Esophagus (tissue), 2 donors: ENCODE results near the gene KRT8. TPM values are rescaled to one million over a fixed set of nuclear protein-coding genes. Genes with fewer than 3 reads are reported as not detected.
A peak's percentile ranks its signal among the peaks of the same experiment; 100 is the strongest.

ENCODE experiments used
- H3K27ac ChIP-seq, 2 donors: one replicate each; pipeline ENCODE4 v1.5.1; 2013; ENCODE audit warnings: low read depth in 2 of 2, mild to moderate bottlenecking in 2 of 2, inconsistent platforms in 1 of 2, low read length in 1 of 2, moderate library complexity in 1 of 2
- H3K27me3 ChIP-seq, 2 donors: one replicate each; pipeline ENCODE4 v1.6.1; 2013; ENCODE audit warnings: low read length in 2 of 2, control low read depth in 1 of 2, mild to moderate bottlenecking in 1 of 2; ENCODE audit not compliant: insufficient read depth in 2 of 2, control insufficient read depth in 1 of 2
- H3K36me3 ChIP-seq, 2 donors: one replicate each; pipeline ENCODE4 v1.6.1; 2013; ENCODE audit warnings: low read length in 1 of 2; ENCODE audit not compliant: control insufficient read depth in 2 of 2, insufficient read depth in 2 of 2
- H3K4me1 ChIP-seq, 2 donors: one replicate each; pipeline ENCODE4 v1.6.1; 2013; ENCODE audit warnings: low read length in 1 of 2; ENCODE audit not compliant: control insufficient read depth in 2 of 2, insufficient read depth in 2 of 2
- H3K4me3 ChIP-seq, 2 donors: one replicate each; pipeline ENCODE4 v1.5.1; 2013; ENCODE audit warnings: low read length in 2 of 2, mild to moderate bottlenecking in 2 of 2, low read depth in 1 of 2, moderate library complexity in 1 of 2
- H3K9me3 ChIP-seq, 2 donors: one replicate each; pipeline ENCODE4 v1.6.1; 2013; ENCODE audit warnings: mild to moderate bottlenecking in 2 of 2, low read depth in 1 of 2, low read length in 1 of 2, moderate library complexity in 1 of 2; ENCODE audit not compliant: control insufficient read depth in 2 of 2, insufficient read depth in 1 of 2
- WGBS, 2 donors: extraction: QIAGEN DNeasy Blood & Tissue Kit; methylation state at CpG; one replicate each; pipeline ENCODE4 v1.1.7; 2013; 5-methylcytosine and 5-hydroxymethylcytosine counted together
- polyA plus RNA-seq, 2 donors: library from polyadenylated mRNA; stranded (reverse); fragments of 200-250 nt; gene quantifications; one replicate each; pipeline ENCODE4 v1.2.3, GENCODE V29; 2013
- donor health status: healthy with polysubstance abuse.
- donor health status: Bipolar disorder and iron deficiency.

The KRT8 gene
- polyA plus RNA-seq, 2 donors, result 38.7 to 105 TPM

DNA sequence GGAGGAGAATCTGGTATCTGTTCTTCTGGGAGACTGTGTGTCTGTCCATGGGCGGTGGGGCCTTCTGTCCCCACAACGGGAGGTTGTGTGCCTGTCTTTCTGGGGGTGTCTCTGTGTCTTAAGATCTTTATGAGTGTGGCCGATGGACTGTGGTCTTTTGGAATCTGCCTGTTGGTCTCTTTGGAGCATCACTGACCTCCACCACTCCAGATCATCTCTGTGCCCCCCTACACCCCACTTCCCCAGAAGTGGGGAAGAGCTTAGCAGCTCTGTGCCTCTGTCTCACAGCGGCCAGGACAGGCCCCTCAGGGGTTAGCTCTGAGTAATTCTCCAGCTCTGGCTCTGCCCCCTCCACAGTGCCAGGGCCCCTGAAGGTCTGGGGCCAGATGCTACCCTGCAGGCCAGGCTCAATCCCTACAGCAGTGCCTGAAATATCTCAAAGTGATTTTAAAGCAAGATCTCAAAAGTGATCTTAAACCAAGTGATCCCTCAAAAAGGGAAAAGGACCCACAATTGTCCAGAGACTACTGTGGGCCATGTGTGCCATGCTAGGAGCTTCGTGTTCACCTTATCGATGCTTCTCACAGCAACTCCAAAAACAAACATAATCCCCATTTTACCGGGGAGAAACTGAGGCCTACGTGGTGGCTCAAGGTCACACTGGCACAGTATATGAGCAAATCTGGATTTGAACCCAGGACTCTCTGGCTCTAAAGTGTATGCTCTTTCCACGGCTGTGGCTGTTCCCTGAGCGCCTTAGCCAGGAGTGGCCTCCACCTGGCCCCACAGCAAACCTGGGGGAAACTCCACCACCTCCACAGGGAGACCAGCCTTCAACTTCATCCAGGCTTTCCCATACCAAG is 30.1 kb downstream of the KRT8 start:
- H3K4me3 ChIP-seq, result peak overlapping the region; percentile 18 to 40
- WGBS, 2 donors, result 57 to 63% methylated on average over 10 of the region's 10 CpGs
- no peaks in the 10 kb centered on the region for H3K9me3 ChIP-seq
- no peaks in the 10 kb centered on the region for H3K36me3 ChIP-seq
- H3K27me3 ChIP-seq, result no peaks in the 10 kb centered on the region
- H3K27ac ChIP-seq, result peak overlapping the region; percentile 97 to 100
- peaks cover 5 to 54% of the 10 kb centered on the region in 2 donors for H3K4me1 ChIP-seq

DNA sequence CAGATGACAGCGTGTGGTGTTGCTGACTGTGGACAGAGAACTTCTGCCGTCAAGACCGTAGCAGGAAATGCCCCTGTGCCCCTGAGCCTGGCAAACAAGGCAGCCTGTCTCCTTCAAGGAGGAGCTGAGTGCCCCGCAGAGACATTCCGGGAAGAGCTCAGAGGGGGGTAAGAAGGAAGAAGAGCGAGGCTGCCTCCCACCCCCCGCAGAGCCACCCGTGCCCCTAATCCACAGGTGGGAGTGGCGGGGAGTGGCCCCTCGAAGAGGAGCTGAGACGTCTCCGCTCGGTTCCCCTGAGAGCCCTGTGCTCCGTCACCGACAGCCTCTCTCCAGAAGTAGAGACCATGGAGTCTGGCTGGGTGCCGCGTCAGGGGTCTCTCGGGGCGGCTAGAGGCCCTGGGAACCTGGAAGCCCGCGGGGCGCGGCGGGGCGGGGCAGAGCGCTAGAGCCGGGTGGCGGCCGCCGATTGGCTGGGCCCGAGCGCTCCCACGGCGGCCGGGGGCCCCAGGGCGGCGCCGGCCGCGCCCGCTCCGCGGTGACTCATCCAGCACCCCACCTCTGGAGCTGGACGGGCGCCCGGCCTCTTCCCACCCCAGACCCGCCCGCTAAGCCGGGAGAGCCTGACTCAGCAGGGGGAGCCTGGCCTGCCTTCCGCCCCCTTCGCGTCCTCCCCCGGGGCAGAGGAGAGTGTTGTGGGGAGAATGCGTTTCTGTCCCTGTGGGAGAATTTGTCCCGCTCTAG is 30.9 kb downstream of the KRT8 start:
- 1 to 3% methylated on average over 38 to 55 of the region's 55 CpGs for WGBS, 2 donors
- Histone ChIP-seq H3K9me3 (no peaks in the 10 kb centered on the region), H3K27ac (peak overlapping the region; percentile 100), H3K27me3 (no peaks in the 10 kb centered on the region), H3K4me3 (peak overlapping the region; percentile 18 to 40), H3K36me3 (no peaks in the 10 kb centered on the region), H3K4me1 (peaks cover 5 to 55% of the 10 kb centered on the region in 2 donors)

DNA sequence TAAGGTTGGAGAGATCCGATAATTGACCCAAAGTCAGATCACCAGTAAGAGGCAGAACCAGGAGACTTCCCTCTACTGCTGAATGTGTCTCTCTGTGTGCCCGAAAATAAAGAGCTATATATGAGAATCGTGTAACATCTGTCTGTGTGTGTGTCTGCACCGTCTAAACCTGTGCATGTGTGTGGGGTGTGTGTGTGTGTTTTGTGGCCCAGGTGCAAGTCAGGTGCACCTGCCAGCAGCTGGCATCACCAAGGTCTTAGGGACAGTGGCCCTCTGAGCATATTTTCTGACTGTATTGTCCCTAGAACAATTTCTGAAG is 31.4 kb downstream of the KRT8 start:
- peak overlapping the region; percentile 18 to 40 for H3K4me3 ChIP-seq
- H3K27ac ChIP-seq, result peak overlapping the region; percentile 100
- WGBS, 2 donors, result 39 to 40% methylated on average over 4 of the region's 4 CpGs
- no peaks in the 10 kb centered on the region for H3K27me3 ChIP-seq
- H3K36me3 ChIP-seq, result no peaks in the 10 kb centered on the region
- no peaks in the 10 kb centered on the region for H3K9me3 ChIP-seq
- H3K4me1 ChIP-seq, result peaks cover 7 to 54% of the 10 kb centered on the region in 2 donors

DNA sequence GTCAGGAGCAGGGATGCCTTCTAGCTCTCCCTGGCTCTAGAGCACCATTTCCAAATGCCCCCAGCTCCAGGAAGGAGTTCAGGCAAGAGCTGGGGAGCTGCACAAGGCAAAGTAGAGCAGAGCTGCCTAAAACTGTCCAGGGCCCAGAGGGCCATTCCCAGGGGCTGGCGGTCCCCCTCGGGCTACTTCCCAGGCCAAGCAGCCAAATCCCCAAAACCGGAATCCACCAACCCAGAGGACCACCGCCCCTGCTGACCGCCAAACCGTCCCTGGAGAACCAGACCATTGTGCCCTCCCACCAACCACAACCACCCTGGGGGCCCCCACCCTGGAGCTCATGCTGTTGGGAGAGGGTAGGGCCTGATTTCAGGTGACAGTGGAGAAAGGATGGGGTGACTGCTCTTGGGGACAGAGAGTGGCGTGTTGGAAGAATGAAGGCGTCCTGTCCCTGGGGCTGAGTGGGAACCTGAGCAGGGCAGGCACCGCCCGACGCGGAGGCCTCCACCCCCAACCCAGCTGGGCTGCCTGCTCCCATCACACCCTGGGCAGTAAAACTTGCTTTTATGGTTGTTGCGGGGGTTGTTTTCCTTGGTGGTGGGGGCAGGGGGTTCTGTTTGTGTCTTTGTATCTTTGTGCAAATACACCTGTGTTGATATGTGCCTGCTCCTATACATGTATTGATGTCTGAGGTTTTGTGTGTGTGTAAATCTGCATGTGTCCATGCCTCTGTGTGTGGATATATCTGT is 32.1 kb downstream of the KRT8 start:
- WGBS, 2 donors, result 69 to 80% methylated on average over 13 of the region's 13 CpGs
- Histone ChIP-seq H3K27ac (peak overlapping the region; percentile 100), H3K36me3 (no peaks in the 10 kb centered on the region), H3K4me1 (peaks cover 9 to 52% of the 10 kb centered on the region in 2 donors), H3K9me3 (no peaks in the 10 kb centered on the region), H3K4me3 (peak overlapping the region in 1 of 2 donors; percentile 5), H3K27me3 (no peaks in the 10 kb centered on the region)

DNA sequence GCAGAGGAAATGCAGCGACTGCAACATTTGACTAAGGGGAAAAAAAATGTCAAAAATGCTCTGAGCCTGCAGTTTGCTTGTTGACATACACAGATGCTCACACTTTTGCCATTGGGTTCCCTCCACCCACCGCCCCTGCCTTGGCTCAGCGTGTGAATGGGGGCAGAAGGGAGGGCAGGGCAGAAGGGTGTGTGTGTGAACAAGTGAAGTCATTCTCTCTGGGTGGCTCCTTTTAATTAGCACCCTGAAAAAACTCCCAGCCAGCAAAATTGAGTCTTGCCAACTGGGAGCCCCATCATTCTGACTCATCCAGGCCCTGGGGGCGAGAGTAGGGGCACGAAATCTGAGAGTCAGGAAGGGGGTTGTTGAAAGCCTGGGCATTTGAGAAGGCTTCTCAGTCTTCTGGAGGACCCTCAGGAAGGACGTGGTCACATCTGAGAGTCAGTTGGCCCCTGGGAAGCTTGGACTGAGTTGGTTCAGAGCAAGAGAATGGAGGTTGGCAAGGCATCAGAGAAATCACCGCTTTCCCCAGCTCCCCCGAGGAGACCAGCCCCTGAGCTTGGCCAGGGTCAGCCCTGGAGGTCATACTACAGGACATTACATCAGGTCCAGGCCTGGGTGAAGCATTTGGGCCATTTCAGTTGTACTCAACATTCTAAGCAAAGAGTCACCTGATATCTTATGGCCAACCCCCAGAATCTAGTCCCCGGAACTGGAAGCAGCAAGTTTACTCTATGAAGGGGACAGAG is 33.4 kb downstream of the KRT8 start:
- 29 to 45% methylated on average over 9 of the region's 9 CpGs for WGBS, 2 donors
- no peaks in the 10 kb centered on the region for H3K27me3 ChIP-seq
- H3K9me3 ChIP-seq, result no peaks in the 10 kb centered on the region
- H3K36me3 ChIP-seq, result no peaks in the 10 kb centered on the region
- H3K27ac ChIP-seq, result peak overlapping the region; percentile 100
- peak overlapping the region in 1 of 2 donors; percentile 16 for H3K4me3 ChIP-seq
- H3K4me1 ChIP-seq, result peaks cover 12 to 48% of the 10 kb centered on the region in 2 donors

DNA sequence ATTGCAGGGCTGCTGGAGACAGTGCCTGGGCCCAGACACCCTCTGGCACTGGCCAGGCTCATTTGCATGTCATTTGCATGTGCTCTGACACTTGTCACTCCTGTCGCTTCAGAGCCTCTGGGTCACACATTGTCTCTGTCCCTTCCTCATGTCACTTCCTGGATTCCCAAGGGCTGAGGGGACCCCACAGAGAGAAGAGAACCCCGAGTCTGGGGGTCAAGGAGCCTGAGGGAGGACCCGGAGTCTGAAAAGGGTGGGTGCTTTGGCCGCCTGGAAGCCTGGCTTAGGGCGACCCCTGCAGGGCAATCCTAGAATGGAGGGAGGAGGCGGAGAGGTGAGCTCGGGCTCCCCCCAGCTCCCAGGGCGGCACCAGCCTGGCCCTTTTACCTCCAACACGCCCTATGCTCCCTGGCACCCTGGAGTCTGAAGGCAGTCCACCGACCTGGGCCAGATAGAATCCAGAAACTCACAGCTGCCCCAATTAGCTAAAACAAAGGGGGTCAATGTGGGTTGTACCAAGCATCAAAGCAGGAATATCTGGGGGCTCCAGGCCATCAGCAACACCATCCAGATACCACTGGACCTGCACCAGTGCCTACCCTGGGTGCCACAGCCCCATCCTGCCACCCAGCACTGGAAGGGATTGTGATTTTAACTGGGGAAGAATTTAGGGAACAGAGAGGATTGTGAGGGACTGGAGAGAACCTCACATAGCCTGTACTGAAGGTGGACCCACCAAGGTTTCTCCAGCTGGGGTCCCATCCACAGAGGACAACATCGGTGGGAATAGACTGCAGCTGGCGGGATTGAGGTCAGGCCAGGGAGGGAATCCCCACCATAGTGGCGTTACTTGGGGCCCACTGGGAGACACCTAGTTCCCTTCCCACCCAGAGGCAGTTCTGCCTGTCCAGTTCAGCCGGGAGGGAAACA is 34.2 kb downstream of the KRT8 start:
- Histone ChIP-seq H3K27ac (peak overlapping the region; percentile 100), H3K4me1 (peaks cover 12 to 43% of the 10 kb centered on the region in 2 donors), H3K36me3 (no peaks in the 10 kb centered on the region), H3K4me3 (peak overlapping the region in 1 of 2 donors; percentile 16), H3K9me3 (no peaks in the 10 kb centered on the region), H3K27me3 (no peaks in the 10 kb centered on the region)
- WGBS, 2 donors, result 33 to 37% methylated on average over 14 of the region's 14 CpGs

DNA sequence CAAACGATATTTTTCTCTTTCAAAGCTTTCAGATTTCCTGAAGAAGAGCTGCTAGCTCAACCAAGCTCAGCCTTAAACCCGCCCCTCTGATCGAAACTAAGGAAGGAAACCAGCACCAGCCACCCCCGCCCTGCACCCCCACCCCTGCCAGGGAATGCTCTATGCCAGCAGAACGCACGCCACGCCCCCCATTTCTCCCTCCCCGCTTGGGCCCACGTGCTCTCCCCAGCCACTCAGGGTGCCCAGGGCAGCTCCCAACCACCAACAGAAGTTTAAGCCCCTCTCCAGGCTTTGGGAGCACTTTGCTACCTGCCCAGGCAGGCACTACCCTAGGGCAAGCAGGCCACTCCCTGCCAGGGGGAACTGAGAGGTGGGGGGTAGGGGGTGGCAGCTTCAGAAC is 37.2 kb downstream of the KRT8 start:
- Histone ChIP-seq H3K4me1 (peaks cover 8 to 30% of the 10 kb centered on the region in 2 donors), H3K9me3 (no peaks in the 10 kb centered on the region), H3K27ac (peak overlapping the region; percentile 100), H3K36me3 (no peaks in the 10 kb centered on the region), H3K27me3 (no peaks in the 10 kb centered on the region), H3K4me3 (peak overlapping the region in 1 of 2 donors; percentile 13)
- whole genome bisulfite sequencing, 2 donors, result 14 to 26% methylated on average over 9 of the region's 9 CpGs

DNA sequence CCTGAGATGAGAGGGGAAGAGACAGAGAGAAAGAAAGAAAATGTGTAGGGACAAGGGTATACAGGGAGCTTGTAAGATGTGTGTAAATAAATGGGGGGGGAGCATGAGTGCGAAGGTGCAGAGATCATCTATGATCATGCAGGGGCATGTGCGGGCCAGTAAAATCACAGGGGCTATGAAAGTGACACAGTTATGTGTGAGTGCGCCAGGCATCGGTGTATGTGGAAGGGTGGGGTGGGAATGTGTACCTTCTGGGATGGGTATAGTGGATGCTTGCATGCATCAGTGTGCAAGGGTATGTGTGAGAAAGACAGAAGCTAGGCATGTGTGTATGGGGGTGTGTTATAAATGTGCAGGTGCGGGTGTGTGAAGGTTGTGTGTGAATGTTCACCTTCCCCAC is 37.7 kb downstream of the KRT8 start:
- Histone ChIP-seq H3K27ac (peak overlapping the region; percentile 100), H3K4me1 (peaks cover 6 to 26% of the 10 kb centered on the region in 2 donors), H3K4me3 (peak overlapping the region in 1 of 2 donors; percentile 13), H3K36me3 (no peaks in the 10 kb centered on the region), H3K27me3 (no peaks in the 10 kb centered on the region), H3K9me3 (no peaks in the 10 kb centered on the region)
- WGBS, 2 donors, result 55 to 67% methylated on average over 5 of the region's 5 CpGs
